ENCODE results near the gene DUSP16.
"Not testable (repeated sequence)": the region's sequence is repeated elsewhere in the genome, so short reads cannot be mapped to it uniquely, and the experiment has no call there.

Gene DUSP16

GRCh38 chr12:12606781-12607589 is 44.3 kb upstream of the DUSP16 start:
- no peak overlapping the region for H3K4me3 ChIP-seq (ENCODE audit: low read depth, low read length)
- TF ChIP-seq CTCF (IDR thresholded peaks at IDR 0.05; ENCODE audit: low read depth, low read length): no peak

GRCh38 chr12:12604740-12605139 is 42.1 kb upstream of the DUSP16 start:
- H3K4me3 ChIP-seq (ENCODE audit: low read depth, low read length): no peak overlapping the region
- no peak for TF ChIP-seq CTCF (IDR thresholded peaks at IDR 0.05; ENCODE audit: low read depth, low read length)

GRCh38 chr12:12600659-12601058 is 38.0 kb upstream of the DUSP16 start:
- no peak overlapping the region for H3K4me3 ChIP-seq (ENCODE audit: low read depth, low read length)
- TF ChIP-seq CTCF (IDR thresholded peaks at IDR 0.05; ENCODE audit: low read depth, low read length): no peak

- no peak for TF ChIP-seq CTCF (IDR thresholded peaks at IDR 0.05; ENCODE audit: low read depth, low read length)
- no peak overlapping the region for H3K4me3 ChIP-seq (ENCODE audit: low read depth, low read length)
These were observed 37.3 kb upstream of the DUSP16 start for GRCh38 chr12:12599750-12600643.

GRCh38 chr12:12598864-12599263 is 36.2 kb upstream of the DUSP16 start:
- H3K4me3 ChIP-seq (ENCODE audit: low read depth, low read length): no peak overlapping the region
- TF ChIP-seq CTCF (IDR thresholded peaks at IDR 0.05; ENCODE audit: low read depth, low read length): no peak

GRCh38 chr12:12596598-12596997 is 33.9 kb upstream of the DUSP16 start:
- H3K4me3 ChIP-seq (ENCODE audit: low read depth, low read length): not testable (repeated sequence)

GRCh38 chr12:12595929-12596328 is 33.3 kb upstream of the DUSP16 start:
- not testable (repeated sequence) for H3K4me3 ChIP-seq (ENCODE audit: low read depth, low read length)

GRCh38 chr12:12592930-12593329 is 30.3 kb upstream of the DUSP16 start:
- TF ChIP-seq CTCF (IDR thresholded peaks at IDR 0.05; ENCODE audit: low read depth, low read length): no peak
- H3K4me3 ChIP-seq (ENCODE audit: low read depth, low read length): no peak overlapping the region
